Measurements from ENCODE around the gene PCDHGB4. TPM values are rescaled to one million over a fixed set of nuclear protein-coding genes. Genes with fewer than 3 reads are reported as not detected.
"Not testable (repeated sequence)": the region's sequence is repeated elsewhere in the genome, so short reads cannot be mapped to it uniquely, and the experiment has no call there.

Gene PCDHGB4
- total RNA-seq, 1 donor from 2014 or later, result 5.4 TPM

DNA sequence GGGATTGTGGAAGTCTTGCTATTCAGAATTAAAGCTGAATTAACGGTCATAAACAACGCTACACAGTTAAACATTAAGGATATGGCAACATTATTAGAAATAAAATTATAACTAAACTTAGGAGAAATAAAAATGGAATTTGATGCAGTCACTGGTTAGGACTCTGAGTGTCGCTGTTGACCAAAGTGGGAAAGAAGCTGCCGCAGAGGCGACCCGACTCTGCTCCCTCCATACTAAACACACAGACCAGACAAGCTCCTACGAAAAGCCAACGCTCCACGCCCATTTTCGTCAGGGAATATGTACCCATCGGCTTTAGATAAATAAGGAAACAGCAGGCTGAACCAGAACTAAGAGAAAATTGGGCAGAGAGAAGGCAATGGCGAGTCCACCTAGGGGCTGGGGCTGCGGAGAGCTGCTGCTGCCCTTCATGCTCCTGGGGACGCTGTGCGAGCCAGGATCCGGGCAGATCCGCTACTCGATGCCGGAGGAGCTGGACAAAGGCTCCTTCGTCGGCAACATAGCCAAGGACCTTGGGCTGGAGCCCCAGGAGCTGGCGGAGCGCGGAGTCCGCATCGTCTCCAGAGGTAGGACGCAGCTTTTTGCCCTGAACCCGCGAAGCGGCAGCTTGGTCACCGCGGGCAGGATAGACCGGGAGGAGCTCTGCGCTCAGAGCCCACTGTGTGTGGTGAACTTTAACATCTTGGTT, 23.4 kb upstream of the PCDHGB4 start, which contains the start of gene PCDHGA5:
Gene PCDHGA5, plus strand, starts transcription at position 211 of the 709 bp plus-strand sequence. Its CDS starts 169 bp downstream, at position 380.
- peak; percentile 35 for DNase-seq
- intact Hi-C loops (cut with micrococcal nuclease), result no loop called here
- peak; percentile 78 for ATAC-seq

DNA sequence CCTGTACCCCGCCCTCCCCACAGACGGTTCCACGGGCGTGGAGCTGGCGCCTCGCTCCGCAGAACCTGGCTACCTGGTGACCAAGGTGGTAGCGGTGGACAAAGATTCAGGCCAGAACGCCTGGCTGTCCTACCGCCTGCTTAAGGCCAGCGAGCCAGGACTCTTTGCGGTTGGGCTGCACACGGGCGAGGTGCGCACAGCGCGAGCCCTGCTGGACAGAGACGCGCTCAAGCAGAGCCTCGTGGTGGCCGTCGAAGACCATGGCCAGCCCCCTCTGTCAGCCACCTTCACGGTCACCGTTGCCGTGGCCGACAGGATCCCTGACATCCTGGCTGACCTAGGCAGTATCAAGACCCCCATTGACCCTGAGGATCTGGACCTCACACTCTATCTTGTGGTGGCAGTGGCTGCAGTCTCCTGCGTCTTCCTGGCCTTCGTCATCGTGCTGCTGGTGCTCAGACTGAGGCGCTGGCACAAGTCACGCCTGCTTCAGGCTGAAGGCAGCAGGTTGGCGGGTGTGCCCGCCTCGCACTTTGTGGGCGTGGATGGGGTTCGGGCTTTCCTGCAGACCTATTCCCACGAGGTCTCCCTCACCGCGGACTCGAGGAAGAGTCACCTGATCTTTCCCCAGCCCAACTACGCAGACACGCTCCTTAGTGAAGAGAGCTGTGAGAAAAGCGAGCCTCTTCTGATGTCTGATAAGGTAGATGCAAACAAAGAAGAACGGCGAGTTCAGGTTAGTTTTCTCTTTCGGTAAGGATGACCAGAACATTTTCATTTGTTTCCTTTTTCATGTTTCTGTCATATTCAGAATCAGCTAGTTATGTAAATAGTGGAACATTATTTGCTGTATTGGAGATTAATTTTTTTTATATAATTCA, 21.2 kb upstream of the PCDHGB4 start:
- ATAC-seq (no peak), DNase-seq (no peak)
- intact Hi-C loops (cut with micrococcal nuclease), result no loop called here

DNA sequence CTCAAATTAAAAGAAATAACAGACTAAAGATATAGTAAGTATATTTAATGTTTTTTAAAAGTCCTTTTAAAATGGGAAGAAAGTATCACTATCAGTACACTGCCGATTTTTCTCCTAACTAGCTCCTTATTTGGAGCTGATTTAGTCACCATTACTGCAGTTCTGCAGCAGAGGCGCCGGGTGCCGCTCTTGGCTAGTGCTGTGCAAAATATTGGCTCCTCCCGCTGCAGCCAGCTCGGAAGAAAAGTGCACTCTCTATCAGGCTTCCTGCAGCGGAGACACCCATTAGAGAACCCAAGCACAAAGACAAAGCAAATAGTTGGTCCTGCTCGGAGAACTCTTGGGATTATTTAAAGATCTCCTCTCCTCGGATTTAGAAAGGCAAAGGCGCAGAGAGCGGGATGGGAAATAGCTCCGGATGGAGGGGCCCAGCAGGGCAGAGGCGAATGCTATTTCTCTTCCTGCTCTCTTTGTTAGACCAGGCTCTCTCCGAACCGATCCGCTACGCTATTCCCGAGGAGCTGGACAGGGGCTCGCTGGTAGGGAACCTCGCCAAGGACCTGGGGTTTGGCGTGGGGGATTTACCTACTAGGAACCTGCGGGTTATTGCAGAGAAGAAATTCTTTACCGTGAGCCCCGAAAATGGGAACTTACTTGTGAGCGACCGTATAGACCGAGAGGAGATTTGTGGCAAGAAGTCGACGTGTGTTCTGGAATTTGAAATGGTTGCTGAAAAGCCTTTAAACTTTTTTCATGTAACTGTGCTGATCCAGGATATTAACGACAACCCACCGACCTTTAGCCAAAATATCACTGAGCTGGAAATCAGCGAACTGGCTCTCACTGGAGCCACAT, 17.3 kb upstream of the PCDHGB4 start, which contains the start of gene PCDHGB3:
Gene PCDHGB3, plus strand, starts transcription at position 249 of the 855 bp plus-strand sequence. Its CDS starts 153 bp downstream, at position 402.
- intact Hi-C loops (cut with micrococcal nuclease), result no loop called here
- ATAC-seq (peak; percentile 92), DNase-seq (peak; percentile 76)

DNA sequence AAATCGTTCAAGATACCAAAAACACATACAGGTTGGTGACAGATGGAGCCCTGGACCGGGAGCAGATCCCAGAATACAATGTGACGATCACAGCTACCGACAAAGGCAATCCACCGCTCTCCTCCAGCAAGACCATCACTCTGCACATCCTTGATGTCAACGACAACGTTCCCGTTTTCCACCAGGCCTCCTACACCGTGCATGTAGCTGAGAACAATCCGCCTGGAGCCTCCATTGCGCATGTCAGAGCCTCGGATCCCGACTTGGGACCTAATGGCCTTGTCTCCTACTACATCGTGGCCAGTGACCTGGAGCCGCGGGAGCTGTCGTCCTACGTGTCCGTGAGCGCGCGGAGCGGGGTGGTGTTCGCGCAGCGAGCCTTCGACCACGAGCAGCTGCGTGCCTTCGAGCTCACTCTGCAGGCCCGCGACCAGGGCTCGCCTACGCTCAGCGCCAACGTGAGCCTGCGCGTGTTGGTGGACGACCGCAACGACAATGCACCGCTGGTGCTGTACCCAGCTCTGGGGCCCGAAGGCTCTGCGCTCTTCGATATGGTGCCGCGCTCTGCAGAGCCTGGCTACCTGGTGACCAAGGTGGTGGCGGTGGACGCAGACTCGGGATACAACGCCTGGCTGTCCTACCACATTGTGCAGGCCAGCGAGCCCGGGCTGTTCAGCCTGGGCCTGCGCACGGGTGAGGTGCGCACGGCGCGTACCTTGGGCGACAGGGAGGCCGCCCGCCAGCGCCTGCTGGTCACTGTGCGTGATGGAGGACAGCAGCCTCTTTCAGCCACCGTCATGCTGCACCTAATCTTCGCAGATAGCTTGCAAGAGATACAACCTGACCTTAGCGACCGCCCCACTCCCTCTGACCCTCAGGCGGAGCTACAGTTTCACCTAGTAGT, 15.7 kb upstream of the PCDHGB4 start:
- intact Hi-C loops (cut with micrococcal nuclease), result no loop called here
- ATAC-seq (peak; percentile 51), DNase-seq (no peak)

DNA sequence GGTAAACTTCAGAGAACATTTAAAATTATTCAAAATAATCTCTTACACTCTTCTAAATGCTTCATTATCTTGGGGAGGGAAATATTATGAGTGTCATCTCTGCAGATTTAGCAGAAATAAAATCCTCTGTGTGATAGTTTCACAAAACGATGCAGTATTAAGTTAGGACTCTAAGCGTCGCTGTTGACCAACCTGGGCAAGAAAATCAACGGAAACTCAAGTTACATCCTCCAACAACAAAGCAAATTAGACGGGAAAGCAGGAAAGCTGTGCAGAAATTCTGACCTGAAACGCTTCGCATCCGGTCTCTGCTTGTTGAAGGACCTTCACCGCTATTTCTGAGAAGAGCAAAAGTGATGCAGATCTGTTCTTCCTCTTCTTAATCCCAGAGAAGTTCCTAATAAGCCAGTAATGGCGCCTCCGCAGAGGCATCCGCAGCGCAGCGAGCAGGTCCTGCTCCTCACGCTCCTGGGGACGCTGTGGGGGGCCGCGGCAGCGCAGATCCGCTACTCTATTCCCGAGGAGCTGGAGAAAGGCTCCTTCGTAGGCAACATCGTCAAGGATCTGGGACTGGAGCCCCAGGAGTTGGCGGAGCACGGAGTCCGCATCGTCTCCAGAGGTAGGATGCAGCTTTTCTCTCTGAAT, 13.7 kb upstream of the PCDHGB4 start, which contains the start of gene PCDHGA6:
Gene PCDHGA6, plus strand, starts transcription at position 219 of the 645 bp plus-strand sequence. Its CDS starts 193 bp downstream, at position 412.
- ATAC-seq (no peak), DNase-seq (no peak)
- intact Hi-C loops (cut with micrococcal nuclease), result no loop called here

DNA sequence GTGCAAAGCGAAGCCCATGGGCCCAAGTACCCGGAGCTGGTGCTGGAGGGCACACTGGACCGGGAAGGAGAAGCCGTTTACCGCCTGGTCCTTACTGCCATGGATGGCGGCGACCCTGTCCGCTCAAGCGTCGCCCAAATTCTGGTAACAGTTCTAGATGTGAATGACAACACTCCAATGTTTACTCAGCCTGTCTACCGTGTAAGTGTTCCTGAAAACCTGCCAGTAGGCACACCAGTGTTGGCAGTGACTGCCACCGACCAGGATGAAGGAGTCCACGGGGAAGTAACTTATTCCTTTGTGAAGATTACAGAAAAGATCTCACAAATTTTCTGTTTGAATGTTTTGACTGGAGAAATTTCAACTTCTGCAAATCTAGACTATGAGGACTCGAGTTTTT, 12.9 kb upstream of the PCDHGB4 start:
- DNase-seq (peak; percentile 35), ATAC-seq (peak; percentile 62)
- intact Hi-C loops (cut with micrococcal nuclease), result no loop called here

DNA sequence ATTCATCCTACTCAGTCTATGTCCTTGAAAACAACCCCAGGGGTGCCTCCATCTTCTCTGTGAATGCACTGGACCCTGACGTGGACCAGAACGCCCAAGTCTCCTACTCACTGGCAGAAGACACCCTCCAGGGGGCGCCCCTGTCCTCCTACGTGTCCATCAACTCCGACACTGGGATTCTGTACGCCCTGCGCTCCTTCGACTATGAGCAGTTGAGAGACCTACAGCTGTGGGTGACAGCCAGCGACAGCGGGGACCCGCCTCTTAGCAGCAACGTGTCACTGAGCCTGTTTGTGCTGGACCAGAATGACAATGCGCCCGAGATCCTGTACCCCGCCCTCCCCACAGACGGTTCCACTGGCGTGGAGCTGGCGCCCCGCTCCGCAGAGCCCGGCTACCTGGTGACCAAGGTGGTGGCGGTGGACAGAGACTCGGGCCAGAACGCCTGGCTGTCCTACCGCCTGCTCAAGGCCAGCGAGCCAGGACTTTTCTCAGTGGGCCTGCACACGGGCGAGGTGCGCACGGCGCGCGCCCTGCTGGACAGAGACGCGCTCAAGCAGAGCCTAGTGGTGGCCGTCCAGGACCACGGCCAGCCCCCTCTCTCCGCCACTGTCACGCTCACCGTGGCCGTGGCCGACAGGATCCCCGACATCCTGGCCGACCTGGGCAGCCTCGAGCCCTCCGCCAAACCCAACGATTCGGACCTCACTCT, 11.9 kb upstream of the PCDHGB4 start:
- intact Hi-C loops (cut with micrococcal nuclease); ATAC-seq; DNase-seq: not testable (repeated sequence)

DNA sequence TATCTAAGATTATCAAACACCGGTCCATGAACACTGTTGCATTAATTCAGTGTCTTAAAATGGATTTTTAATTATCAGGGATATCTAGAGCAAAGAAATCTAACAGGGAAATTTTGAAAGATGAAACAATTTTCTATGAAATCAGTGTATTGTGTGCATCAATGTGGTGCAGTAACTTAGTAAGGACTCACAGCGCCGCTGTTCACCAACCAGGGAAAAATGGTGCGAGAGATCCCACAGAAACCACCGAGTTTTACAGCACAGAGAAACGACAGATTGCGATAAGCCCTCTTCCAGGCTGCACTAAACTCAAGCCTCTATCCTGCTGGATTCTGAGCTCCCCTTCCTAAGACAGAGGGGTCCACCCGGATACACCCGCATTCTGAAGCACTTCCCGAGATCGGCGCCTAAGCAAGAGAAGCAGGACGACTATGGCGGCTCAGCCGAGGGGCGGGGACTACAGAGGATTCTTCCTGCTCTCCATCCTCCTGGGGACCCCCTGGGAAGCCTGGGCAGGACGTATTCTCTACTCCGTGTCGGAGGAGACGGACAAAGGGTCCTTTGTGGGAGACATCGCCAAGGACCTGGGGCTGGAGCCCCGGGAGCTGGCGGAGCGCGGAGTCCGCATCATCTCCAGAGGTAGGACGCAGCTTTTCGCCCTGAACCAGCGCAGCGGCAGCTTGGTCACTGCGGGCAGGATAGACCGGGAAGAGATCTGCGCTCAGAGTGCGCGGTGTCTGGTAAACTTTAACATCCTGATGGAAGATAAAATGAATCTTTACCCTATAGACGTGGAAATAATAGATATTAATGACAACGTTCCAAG, 4.8 kb upstream of the PCDHGB4 start, which contains the start of gene PCDHGA7:
Gene PCDHGA7, plus strand, starts transcription at position 274 of the 826 bp plus-strand sequence. Its CDS starts 158 bp downstream, at position 432.
- intact Hi-C loops (cut with micrococcal nuclease), result no loop called here
- ATAC-seq, result peak; percentile 39
- DNase-seq, result no peak

DNA sequence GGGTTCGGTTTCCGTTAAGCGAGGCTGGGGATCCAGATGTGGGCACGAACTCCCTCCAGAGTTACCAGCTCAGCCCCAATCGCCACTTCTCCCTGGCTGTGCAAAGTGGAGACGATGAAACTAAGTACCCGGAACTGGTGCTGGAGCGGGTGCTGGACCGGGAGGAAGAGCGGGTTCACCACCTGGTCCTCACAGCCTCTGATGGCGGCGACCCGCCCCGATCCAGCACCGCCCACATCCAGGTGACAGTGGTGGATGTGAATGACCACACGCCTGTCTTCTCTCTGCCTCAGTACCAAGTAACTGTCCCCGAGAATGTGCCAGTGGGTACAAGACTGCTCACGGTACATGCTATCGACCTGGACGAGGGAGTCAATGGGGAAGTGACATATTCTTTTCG, 4.2 kb upstream of the PCDHGB4 start:
- ATAC-seq (no peak), DNase-seq (no peak)
- intact Hi-C loops (cut with micrococcal nuclease), result no loop called here

DNA sequence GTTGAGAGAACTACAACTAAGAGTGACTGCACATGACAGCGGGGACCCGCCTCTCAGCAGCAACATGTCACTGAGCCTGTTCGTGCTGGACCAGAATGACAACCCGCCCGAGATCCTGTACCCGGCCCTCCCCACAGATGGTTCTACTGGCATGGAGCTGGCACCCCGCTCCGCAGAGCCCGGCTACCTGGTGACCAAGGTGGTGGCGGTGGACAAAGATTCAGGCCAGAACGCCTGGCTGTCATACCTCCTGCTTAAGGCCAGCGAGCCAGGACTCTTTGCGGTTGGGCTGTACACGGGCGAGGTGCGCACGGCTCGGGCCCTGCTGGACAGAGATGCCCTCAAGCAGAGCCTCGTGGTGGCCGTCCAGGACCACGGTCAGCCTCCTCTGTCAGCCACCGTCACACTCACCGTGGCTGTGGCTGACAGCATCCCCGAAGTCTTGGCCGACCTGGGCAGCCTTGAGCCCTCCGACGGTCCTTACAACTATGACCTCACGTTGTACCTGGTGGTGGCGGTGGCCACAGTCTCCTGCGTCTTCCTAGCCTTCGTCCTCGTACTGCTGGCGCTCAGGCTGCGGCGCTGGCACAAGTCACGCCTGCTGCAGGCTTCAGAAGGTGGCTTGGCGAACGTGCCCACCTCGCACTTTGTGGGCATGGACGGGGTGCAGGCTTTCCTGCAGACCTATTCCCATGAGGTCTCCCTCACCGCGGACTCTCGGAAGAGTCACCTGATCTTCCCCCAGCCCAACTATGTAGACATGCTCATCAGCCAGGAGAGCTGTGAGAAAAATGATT, 2.8 kb upstream of the PCDHGB4 start:
- DNase-seq, result no peak

DNA sequence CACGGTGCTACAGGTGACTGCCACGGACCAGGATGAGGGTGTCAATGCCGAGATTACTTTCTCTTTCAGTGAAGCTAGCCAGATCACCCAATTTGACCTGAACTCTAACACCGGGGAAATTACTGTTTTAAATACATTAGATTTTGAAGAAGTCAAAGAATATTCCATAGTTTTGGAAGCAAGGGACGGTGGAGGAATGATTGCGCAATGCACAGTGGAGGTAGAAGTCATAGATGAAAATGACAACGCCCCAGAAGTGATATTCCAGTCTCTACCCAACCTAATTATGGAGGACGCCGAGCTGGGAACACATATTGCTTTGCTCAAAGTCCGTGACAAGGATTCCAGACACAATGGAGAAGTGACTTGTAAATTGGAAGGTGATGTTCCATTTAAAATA, 1.2 kb downstream of the PCDHGB4 start:
- intact Hi-C loops (cut with micrococcal nuclease), result no loop called here
- ATAC-seq (no peak), DNase-seq (no peak)

More for the DNA sequence above, 2.8 kb upstream of the PCDHGB4 start:
- intact Hi-C loops (cut with micrococcal nuclease), result no loop called here
- ATAC-seq, result no peak

DNA sequence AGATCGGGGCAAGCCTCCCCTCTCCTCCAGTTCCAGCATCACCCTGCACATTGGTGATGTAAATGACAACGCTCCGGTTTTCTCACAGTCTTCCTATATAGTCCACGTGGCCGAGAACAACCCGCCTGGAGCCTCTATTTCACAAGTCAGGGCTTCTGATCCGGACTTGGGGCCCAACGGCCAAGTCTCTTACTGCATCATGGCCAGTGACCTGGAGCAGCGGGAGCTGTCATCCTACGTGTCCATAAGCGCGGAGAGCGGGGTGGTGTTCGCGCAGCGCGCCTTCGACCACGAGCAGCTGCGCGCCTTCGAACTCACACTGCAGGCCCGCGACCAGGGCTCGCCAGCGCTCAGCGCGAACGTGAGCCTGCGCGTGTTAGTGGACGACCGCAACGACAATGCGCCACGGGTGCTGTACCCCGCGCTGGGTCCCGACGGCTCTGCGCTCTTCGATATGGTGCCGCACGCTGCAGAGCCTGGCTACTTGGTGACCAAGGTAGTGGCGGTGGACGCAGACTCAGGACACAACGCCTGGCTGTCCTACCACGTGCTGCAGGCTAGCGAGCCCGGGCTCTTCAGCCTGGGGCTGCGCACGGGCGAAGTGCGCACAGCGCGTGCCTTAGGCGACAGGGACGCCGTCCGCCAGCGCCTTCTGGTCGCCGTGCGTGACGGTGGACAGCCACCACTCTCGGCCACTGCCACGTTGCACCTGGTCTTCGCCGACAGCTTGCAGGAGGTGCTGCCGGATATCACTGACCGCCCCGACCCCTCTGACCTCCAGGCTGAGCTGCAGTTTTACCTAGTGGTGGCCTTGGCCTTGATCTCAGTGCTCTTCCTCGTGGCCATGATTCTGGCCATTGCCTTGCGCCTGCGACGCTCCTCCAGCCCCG, 1.9 kb downstream of the PCDHGB4 start:
- DNase-seq, result no peak
- intact Hi-C loops (cut with micrococcal nuclease), result no loop called here
- ATAC-seq, result no peak

DNA sequence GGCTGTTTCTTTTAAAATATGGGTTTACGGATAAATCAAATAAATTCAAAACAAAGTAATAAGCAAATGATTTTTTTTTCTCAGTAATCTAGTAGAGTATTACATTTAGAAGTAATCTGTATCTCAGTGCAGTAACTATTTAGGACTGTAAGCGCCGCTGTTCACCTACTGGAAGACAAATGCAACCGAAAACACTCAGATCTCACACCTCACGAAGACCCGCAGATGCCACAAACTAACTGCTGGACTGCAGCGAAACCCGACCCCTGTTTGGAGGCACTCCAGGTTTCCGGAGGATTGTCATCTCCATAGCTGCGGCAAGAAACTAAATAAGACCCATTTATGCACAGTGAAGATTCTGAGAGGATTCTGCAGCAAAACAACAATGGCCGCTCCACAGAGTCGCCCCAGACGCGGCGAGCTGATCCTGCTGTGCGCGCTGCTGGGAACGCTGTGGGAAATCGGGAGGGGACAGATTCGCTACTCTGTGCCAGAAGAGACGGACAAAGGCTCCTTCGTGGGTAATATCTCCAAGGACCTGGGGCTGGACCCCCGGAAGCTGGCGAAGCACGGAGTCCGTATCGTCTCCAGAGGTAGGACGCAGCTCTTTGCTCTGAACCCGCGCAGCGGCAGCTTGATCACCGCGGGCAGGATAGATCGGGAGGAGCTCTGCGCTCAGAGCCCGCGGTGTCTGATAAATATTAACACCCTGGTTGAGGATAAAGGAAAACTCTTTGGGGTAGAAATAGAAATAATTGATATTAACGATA, 5.1 kb downstream of the PCDHGB4 start, which contains the start of gene PCDHGA8:
Gene PCDHGA8, plus strand, starts transcription at position 205 of the 770 bp plus-strand sequence. Its CDS starts 181 bp downstream, at position 386.
- DNase-seq, result no peak
- intact Hi-C loops (cut with micrococcal nuclease), result no loop called here
- no peak for ATAC-seq

Data from left ventricle myocardium superior (tissue), 1 donor.